HCT116 (cell line): Measurements from ENCODE around the gene SEMA6A. TPM values are rescaled to one million over a fixed set of nuclear protein-coding genes. Genes with fewer than 3 reads are reported as not detected.

Experiments
- ATAC-seq: fragments of 200-7000 bp; cut with Tn5 transposase; 2 replicates; pipeline ENCODE4 v1.9.1; 2020; ENCODE audit warnings: mild to moderate bottlenecking, moderate library complexity
- BruUV-seq: library from RNA; stranded (reverse); fragments of 400-500 nt; replicated peaks from 2 replicates; lab custom pipeline; 2021; lab: Mats Ljungman, UMichigan
- CTCF ChIA-PET: fragments of 300-600 bp; sonication (Branson Sonifier 250); formaldehyde crosslinking; loops from one replicate; lab custom pipeline; 2021; ENCODE audit warnings: antibody characterized with exemption; lab: Charles Lee
- POLR2A ChIA-PET: fragments of 300-600, 350-600 bp; sonication (Branson Sonifier 250); formaldehyde crosslinking; loops from one replicate; lab custom pipeline; 2021; ENCODE audit warnings: antibody characterized with exemption; lab: Charles Lee
- RAD21 ChIA-PET, 2 experiments: fragments of 300-600 bp; sonication (Branson Sonifier 250); formaldehyde crosslinking; loops; one replicate each; lab custom pipeline; 2023; ENCODE audit warnings: low total read pairs in 2 of 2; ENCODE audit not compliant: uncharacterized antibody in 2 of 2, unreplicated experiment in 2 of 2, low non-redundant PET in 1 of 2; lab: Charles Lee
- DNase-seq: peaks from one replicate; pipeline ENCODE4 v3.0.0-alpha.2; 2010; ENCODE audit warnings: low read depth, low spot score
- H2AFZ ChIP-seq: fragments of 200-600 bp; shearing (Covaris generic), sonication (generic); 2 replicates; pipeline ENCODE4 v1.6.1; 2017; ENCODE audit warnings: low read depth, mixed run types, mixed read lengths, antibody characterized with exemption, low read length; ENCODE audit not compliant: poor library complexity, severe bottlenecking
- H3K27ac ChIP-seq: 2 replicates; pipeline ENCODE4 v1.5.1; 2012; ENCODE audit warnings: low read depth, low read length
- H3K27me3 ChIP-seq: fragments of 200-600 bp; sonication (generic); 2 replicates; pipeline ENCODE4 v1.6.1; 2016; ENCODE audit warnings: mixed run types, low read length, mixed read lengths; ENCODE audit not compliant: insufficient read depth
- H3K36me3 ChIP-seq, 2 experiments: fragments of 200-500 bp in 1 of 2; fragments of 200-600 bp in 1 of 2; sonication (Bioruptor generic) in 1 of 2; sonication (generic) in 1 of 2; 2 replicates each; pipeline versions ENCODE4 v1.5.1 to v1.6.1; 2014 to 2016; ENCODE audit warnings: low read length in 2 of 2, inconsistent platforms in 1 of 2, mixed read lengths in 1 of 2, mixed run types in 1 of 2; ENCODE audit not compliant: insufficient read depth in 2 of 2, control insufficient read depth in 1 of 2
- H3K4me1 ChIP-seq, 2 experiments: fragments of 200-600 bp in 1 of 2; sonication (generic) in 1 of 2; 2 replicates each; pipeline versions ENCODE4 v1.5.1 to v1.6.1; 2012 to 2017; ENCODE audit warnings: low read length in 2 of 2, inconsistent platforms in 1 of 2, mild to moderate bottlenecking in 1 of 2, mixed read lengths in 1 of 2, mixed run types in 1 of 2, moderate library complexity in 1 of 2; ENCODE audit not compliant: insufficient read depth in 2 of 2, control insufficient read depth in 1 of 2
- H3K4me2 ChIP-seq: fragments of 200-600 bp; sonication (generic); 2 replicates; pipeline ENCODE4 v1.6.1; 2017; ENCODE audit warnings: mixed run types, low read length, mixed read lengths
- H3K4me3 ChIP-seq, 2 experiments: fragments of 200-600 bp in 1 of 2; sonication (generic) in 1 of 2; replicated peaks in 1 of 2; 2 replicates each; pipeline ENCODE4 v1.5.1; 2011 to 2016; ENCODE audit warnings: low read length in 2 of 2, control low read depth in 1 of 2, low read depth in 1 of 2, mild to moderate bottlenecking in 1 of 2, mixed read lengths in 1 of 2, mixed run types in 1 of 2
- H3K79me2 ChIP-seq: fragments of 200-600 bp; sonication (generic); 2 replicates; pipeline ENCODE4 v1.6.1; 2017; ENCODE audit warnings: mild to moderate bottlenecking, mixed run types, low read length, moderate library complexity, mixed read lengths; ENCODE audit not compliant: insufficient read depth
- H3K9ac ChIP-seq: fragments of 200-600 bp; sonication (generic); 2 replicates; pipeline ENCODE4 v1.6.1; 2016; ENCODE audit warnings: low read length, mixed read lengths
- H3K9me2 ChIP-seq: fragments of 200-600 bp; sonication (generic), shearing (Covaris generic); 2 replicates; pipeline ENCODE4 v1.6.1; 2017; ENCODE audit warnings: mixed run types, mild to moderate bottlenecking, moderate library complexity; ENCODE audit not compliant: insufficient read depth
- H3K9me3 ChIP-seq, 2 experiments: fragments of 200-500 bp in 1 of 2; fragments of 200-600 bp in 1 of 2; sonication (Bioruptor generic) in 1 of 2; sonication (generic) in 1 of 2; 2 replicates each; pipeline ENCODE4 v1.6.1; 2014 to 2017; ENCODE audit warnings: low read length in 2 of 2, mixed read lengths in 2 of 2, inconsistent platforms in 1 of 2, low read depth in 1 of 2, mild to moderate bottlenecking in 1 of 2, mixed run types in 1 of 2, moderate library complexity in 1 of 2; ENCODE audit not compliant: control insufficient read depth in 1 of 2, insufficient read depth in 1 of 2
- H4K20me1 ChIP-seq: fragments of 200-600 bp; sonication (generic), shearing (Covaris generic); 2 replicates; pipeline ENCODE4 v1.6.1; 2017; ENCODE audit warnings: mixed run types, mild to moderate bottlenecking, moderate library complexity; ENCODE audit not compliant: insufficient read depth
- EGR1 ChIP-seq: IDR thresholded peaks from 2 replicates; pipeline ENCODE4 v1.6.1; 2012; ENCODE audit warnings: low read depth
- EZH2 ChIP-seq: fragments of 200-600 bp; sonication (generic); IDR thresholded peaks from 2 replicates; pipeline ENCODE4 v1.6.1; 2017; ENCODE audit warnings: antibody characterized with exemption, mixed run types
- EZH2phosphoT487 ChIP-seq: fragments of 200-600 bp; IDR thresholded peaks from 2 replicates; pipeline ENCODE4 v1.6.1; 2018; ENCODE audit warnings: antibody characterized with exemption, borderline replicate concordance
- JUND ChIP-seq: IDR thresholded peaks from 2 replicates; pipeline ENCODE4 v1.6.1; 2012
- MAX ChIP-seq: IDR thresholded peaks from 2 replicates; pipeline ENCODE4 v1.6.1; 2012
- POLR2A ChIP-seq: IDR thresholded peaks from 2 replicates; pipeline ENCODE4 v1.7.0; 2011; ENCODE audit warnings: borderline replicate concordance; ENCODE audit not compliant: insufficient read depth, insufficient read length; ENCODE audit errors: extremely low read depth
- POLR2AphosphoS5 ChIP-seq: IDR thresholded peaks from 2 replicates; pipeline ENCODE4 v1.6.1; 2011; ENCODE audit warnings: mild to moderate bottlenecking, low read depth, low read length, moderate library complexity
- RAD21 ChIP-seq: IDR thresholded peaks from 2 replicates; pipeline ENCODE4 v1.6.1; 2012; ENCODE audit warnings: low read depth, mild to moderate bottlenecking
- TCF7L2 ChIP-seq: IDR thresholded peaks from 2 replicates; pipeline ENCODE4 v1.7.0; 2011; ENCODE audit warnings: borderline replicate concordance, inconsistent platforms; ENCODE audit not compliant: insufficient read depth, insufficient read length; ENCODE audit errors: extremely low read depth
- YY1 ChIP-seq: IDR thresholded peaks from 2 replicates; pipeline ENCODE4 v1.6.1; 2011; ENCODE audit warnings: low read length, low read depth, moderate library complexity, mild to moderate bottlenecking; ENCODE audit not compliant: insufficient replicate concordance; ENCODE audit errors: extremely low read depth
- ZBTB33 ChIP-seq: IDR thresholded peaks from 2 replicates; pipeline ENCODE4 v1.6.1; 2011; ENCODE audit warnings: mild to moderate bottlenecking, low read length, moderate library complexity; ENCODE audit not compliant: insufficient replicate concordance; ENCODE audit errors: extremely low read depth
- ZFX ChIP-seq: fragments of 450-650 bp; IDR thresholded peaks from 2 replicates; pipeline ENCODE4 v1.6.1; 2017
- ZNF274 ChIP-seq: fragments of 200-500 bp; sonication (Bioruptor generic); IDR thresholded peaks from 2 replicates; pipeline ENCODE4 v1.6.1; 2014; ENCODE audit warnings: mild to moderate bottlenecking, low read depth, low read length, inconsistent platforms
- intact Hi-C: fragments of 100-400 bp; cut with micrococcal nuclease; formaldehyde crosslinking; loops from 2 replicates; pipeline ENCODE4 v1.10.0; 2022
- total RNA-seq: library from RNA; stranded (reverse); gene quantifications from one replicate; pipeline ENCODE4 v1.2.1, GENCODE V29; 2021; ENCODE audit not compliant: unreplicated experiment

Gene SEMA6A
- total RNA-seq, 1 experiment from 2014 or later = 6.7 TPM

- H2AFZ ChIP-seq = no peak overlapping the region
- H3K9me3 ChIP-seq = no peaks in the 10 kb centered on the region
- no peaks in the 10 kb centered on the region for H3K27me3 ChIP-seq
- ChIA-PET CTCF (no interaction called here), POLR2A (no interaction called here), RAD21 (no interaction called here)
- no peaks in the 10 kb centered on the region for H3K79me2 ChIP-seq
- no peak for TF ChIP-seq ZFX
- no peak for TF ChIP-seq EZH2phosphoT487
- H3K9ac ChIP-seq = no peak overlapping the region
- no peak overlapping the region for H3K4me2 ChIP-seq
- intact Hi-C loops = no loop called here
- H3K36me3 ChIP-seq = no peaks in the 10 kb centered on the region
- H4K20me1 ChIP-seq = no peaks in the 10 kb centered on the region
- ATAC-seq (no peak), DNase-seq (no peak)
- H3K27ac ChIP-seq = no peak overlapping the region
- H3K4me1 ChIP-seq = no peaks in the 10 kb centered on the region
- no peaks in the 10 kb centered on the region for H3K9me2 ChIP-seq
- BruUV-seq = no TSS peak
- H3K4me3 ChIP-seq = no peak overlapping the region
Observed at GRCh38 chr5:116532762-116533525, 41.7 kb downstream of the SEMA6A start.

- ChIA-PET RAD21 (no interaction called here), CTCF (no interaction called here), POLR2A (no interaction called here)
- H3K4me3 ChIP-seq = no peak overlapping the region
- intact Hi-C loops = no loop called here
- H3K9ac ChIP-seq = no peak overlapping the region
- H3K4me1 ChIP-seq = no peaks in the 10 kb centered on the region
- no peaks in the 10 kb centered on the region for H3K9me2 ChIP-seq
- no peak for ATAC-seq
- no peaks in the 10 kb centered on the region for H3K9me3 ChIP-seq
- H3K27me3 ChIP-seq = no peaks in the 10 kb centered on the region
- H2AFZ ChIP-seq = no peak overlapping the region
- no peak overlapping the region for H3K4me2 ChIP-seq
- no peaks in the 10 kb centered on the region for H3K79me2 ChIP-seq
- no peaks in the 10 kb centered on the region for H3K36me3 ChIP-seq
- BruUV-seq = no TSS peak
- no peak overlapping the region for H3K27ac ChIP-seq
- H4K20me1 ChIP-seq = no peaks in the 10 kb centered on the region
- no peak for DNase-seq
- TF ChIP-seq POLR2AphosphoS5 = no peak
- no peak for TF ChIP-seq EZH2
- no peak for TF ChIP-seq MAX
- TF ChIP-seq ZBTB33 = no peak
- no peak for TF ChIP-seq POLR2A
- TF ChIP-seq YY1 = no peak
- TF ChIP-seq JUND = no peak
- no peak for TF ChIP-seq RAD21
- no peak for TF ChIP-seq ZFX
- no peak for TF ChIP-seq EGR1
- TF ChIP-seq ZNF274 = no peak
- no peak for TF ChIP-seq TCF7L2
- TF ChIP-seq, all 23 proteins: peak for 0
Observed at GRCh38 chr5:116531635-116532034, 43.0 kb downstream of the SEMA6A start.
